Activated CD8-positive, alpha-beta memory T cell treated with anti-CD3 and anti-CD28 coated beads, Interleukin-2, amount 50 U/mL, for 1 hour (primary cell): ENCODE data around the gene RAD50.
"Not testable (repeated sequence)": the region's sequence is repeated elsewhere in the genome, so short reads cannot be mapped to it uniquely, and the experiment has no call there.

ENCODE experiments used
- DNase-seq: peaks from one replicate; pipeline ENCODE4 v3.0.0-alpha.2; 2020; ENCODE audit errors: extremely low read depth

RAD50 gene

GRCh38 chr5:132674671-132675506, 118.1 kb downstream of the RAD50 start:
- no peak for DNase-seq

DNA sequence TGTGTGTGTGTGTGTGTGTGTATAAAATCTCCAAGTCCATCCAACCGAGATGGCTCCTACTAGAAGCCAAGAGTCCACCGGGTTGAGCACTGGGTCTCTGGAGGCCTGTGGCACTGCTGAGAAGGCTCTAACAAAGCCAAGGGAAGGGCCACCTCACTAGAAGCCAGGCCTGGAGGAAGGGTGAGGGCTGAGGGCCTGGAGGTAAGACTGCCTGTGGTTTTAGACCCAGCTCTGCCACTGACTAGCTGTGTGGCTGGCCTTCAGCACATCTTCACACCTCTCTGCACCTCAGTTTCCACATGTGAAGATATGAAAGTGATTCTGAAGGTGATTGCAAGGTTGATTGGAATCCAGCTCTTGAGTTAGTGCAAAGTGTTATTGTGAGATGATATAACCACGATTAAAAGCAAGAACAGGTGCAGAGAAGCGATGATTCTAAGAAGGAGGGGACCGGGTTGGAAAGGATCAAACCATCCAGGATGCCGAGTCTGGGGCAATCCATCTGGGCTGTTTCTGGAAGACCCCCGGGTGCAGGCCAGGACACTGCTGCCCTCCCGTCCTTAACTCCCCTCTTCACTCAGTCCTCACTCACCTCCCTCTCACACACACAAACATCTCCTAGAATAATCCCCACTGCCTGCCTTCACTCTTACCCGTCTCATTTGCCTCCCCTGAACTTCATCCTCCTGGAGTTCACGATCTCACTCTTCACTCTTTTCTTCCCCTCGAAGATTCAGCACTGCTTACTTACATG, 119.3 kb downstream of the RAD50 start:
- no peak for DNase-seq

- DNase-seq: no peak
Observed at GRCh38 chr5:132677191-132677590, 120.4 kb downstream of the RAD50 start.

DNA sequence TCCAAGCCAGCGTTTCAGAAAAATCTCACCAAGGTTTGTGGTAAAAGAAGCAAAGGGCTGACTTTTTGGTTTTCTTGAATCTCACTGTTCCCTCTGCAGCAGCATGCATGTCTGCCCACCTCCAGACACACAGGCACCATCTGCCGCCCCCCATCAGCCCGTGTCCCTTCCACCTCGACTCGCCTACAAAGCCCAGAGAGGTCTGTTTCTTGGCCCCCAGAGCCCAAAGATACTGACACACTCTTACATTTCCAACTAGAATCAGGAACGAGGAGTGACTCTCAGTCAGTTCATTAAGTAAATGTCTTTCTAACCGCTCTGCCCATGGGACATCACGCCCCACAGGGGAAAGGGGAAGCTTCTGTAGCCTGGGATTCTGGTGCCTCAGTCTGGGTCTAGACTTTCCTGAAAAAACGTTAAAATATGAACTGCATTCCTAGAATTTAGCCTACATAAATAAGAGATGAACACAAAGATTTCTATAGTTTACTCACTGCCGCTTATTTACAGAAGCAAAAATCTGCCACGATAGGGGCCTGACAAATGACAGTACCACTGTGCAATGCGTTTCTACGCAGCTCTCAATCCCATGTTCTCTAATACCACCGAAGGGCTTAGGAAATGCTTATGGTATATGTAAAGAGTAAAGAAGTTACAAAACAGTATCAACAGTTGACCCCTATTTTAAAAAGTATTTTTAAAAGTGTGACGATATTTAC, 121.1 kb downstream of the RAD50 start:
- DNase-seq: no peak

- no peak for DNase-seq
Observed at GRCh38 chr5:132678735-132679134, 122.0 kb downstream of the RAD50 start.

DNA sequence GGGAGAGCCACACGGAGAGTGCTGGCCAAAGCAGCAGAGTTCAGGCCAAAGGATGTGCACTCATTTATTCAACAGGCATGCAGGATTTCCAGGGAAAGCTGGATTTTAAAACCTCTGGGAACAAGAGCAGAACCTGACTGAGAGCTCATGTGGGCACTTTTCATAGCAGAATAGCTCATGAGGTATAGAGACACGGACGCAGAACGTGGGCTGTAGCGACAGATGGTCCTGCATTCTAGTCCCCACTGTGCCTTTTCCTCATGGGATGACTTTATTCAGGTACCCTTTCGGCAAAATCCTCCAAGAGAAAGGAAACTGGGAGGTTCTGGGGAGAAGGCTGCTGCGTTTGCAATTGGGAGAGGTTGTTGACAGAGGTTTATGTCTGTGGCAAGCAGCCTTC, 122.4 kb downstream of the RAD50 start:
- DNase-seq: no peak

DNA sequence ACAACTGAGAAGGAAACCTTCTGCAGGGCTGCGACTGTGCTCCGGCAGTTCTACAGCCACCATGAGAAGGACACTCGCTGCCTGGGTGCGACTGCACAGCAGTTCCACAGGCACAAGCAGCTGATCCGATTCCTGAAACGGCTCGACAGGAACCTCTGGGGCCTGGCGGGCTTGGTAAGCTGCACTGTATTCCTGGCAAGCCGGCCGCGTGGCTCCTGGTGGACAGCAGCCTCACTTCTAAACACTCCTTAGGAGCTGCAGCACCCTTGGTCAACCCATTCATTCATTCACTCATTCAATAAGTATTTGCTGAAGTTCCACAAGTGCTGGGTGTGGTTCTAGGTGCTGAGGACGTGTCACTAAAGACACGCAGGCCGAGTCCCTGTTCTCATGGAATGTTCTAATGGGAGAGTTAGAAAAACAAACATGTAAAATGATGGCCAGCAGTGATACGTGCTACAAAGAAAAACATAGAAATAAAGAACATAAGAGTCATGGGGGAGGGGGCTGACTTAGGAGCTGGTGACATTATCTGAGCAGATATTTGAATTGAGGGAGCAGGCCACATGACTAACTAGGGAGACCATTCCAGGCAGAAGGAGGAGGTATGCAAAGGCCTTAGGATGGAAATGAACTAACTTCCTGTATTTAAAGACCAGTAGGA, 123.1 kb downstream of the RAD50 start:
- DNase-seq: no peak

DNA sequence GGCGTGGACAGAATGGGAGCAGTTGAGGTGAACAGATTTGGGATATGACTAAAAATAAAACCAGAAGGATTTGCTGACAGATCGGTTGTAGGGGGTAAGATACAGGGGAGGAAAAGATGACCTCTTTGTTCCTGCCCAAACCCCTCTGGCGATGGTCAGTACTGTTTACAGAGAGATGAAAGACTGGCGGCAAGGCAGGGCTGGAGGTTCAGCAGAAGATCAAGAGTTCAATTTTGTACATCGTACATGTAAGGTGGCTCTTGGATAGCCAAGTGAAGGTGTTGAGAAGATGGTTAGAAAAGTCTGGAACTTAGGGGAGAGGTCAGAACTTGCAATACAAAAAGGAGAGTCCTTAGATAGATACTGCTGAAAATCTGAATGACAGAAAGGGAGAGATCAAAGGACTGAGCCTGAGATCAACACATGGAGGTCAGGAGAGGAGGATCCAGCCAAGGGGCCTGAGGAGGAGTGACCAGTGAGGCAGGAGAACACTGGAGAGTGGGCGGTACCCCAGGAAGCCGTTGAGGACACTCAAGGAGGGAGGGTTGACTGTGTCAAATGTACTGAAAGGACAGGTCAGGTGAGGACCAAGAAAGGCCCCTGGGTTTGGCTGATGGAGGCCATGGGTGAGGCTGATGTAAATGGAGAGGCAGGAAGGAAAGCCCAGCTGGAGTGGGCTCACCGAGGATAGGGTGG, 124.2 kb downstream of the RAD50 start:
- no peak for DNase-seq

- no peak for DNase-seq
Observed at GRCh38 chr5:132681476-132681831, 124.7 kb downstream of the RAD50 start.

DNA sequence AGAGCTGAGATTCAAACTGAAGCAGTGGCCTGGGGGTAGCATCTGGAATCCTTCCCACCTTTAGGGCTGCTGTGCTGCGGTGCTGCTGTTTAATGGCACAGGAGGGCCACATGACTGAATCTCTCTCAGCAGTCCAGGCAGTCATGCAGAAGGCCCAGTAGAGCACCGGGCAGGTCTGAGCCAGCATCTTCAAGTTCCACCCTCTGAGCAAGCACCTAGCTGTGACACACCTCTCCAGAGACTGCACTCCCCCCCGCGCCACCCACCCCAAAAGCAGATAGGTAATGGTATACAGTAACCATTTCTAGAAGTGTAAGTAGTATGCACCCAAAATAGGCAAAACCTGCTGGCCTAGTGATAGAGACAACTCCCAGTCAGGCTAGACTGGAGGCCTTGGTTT, 125.2 kb downstream of the RAD50 start:
- no peak for DNase-seq

- no peak for DNase-seq
Observed at GRCh38 chr5:132684491-132684890, 127.7 kb downstream of the RAD50 start.

- no peak for DNase-seq
Observed at GRCh38 chr5:132684922-132685720, 128.3 kb downstream of the RAD50 start.

DNA sequence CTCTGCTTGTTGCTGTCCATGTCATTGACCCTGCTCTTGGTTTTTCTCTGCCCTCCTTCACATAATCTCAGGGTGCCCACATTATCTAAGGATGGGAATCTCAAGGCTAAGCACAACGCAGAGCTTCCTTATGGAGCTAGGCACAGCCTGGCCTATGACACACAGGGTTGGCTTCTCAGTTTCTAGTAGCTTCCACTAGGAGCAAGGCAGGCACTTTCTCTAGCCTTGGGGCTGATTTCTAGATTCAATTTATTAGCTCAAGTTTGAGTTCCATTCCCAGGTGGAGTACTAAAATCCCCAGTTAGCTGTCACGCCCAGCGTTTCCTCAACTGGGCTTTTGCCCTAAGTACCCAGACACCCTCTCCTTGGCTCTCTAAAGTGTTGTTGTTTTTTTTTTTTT, 129.4 kb downstream of the RAD50 start:
- no peak for DNase-seq

DNA sequence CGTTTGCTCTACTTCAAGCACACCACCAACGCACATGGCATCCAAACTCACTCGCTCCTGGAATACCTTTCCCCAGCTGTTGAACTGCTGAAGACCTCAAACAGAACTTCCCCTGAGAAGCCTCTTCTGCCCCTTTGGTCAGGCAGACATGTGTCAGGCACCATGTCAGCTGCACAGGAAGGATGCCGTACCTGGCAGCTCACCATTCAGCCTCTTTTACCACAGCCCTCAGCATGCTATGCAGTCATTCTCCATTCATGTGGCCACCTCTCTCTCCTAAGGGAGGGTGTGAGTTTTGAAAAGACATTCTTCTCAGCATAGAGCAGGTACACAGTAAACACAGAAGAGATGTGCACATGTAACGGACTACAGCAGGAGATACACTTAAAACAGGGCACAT, 131.2 kb downstream of the RAD50 start:
- no peak for DNase-seq

DNA sequence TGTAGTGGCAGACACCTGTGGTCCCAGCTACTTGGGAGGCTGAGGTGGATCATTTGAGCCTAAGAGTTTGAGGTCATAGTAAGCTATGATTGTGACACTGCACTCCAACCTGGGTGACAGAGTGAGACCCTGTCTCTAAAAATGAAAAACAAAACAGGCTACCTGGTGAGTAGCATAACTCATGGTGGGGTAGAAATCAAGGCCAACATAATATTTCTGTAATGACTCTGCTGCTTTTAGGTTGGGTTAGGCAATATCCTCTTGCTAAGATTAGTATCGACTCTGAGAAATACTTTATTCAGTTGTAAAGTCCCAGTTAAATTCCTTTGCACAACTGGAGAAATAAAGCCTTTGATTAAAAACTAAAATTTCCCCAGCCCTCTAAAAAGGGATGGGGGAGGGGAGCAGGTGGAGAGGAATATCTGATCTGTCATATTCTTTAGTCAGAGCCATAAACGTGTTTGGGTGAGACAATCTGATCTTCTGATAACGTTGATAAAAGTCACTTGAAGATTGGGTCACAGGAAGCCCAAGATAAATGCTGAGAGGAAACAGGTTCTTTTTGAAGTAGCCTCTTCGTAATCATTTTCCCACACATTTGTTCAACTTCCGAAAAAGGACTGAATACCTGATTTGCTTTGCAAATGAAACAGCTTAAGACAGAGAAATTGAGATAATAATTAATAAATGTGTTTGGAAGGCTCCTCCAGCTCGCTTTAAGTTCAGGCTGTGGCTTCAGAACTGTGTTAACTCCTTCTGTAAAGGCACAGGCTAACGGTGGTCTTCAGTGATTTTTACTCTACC, 132.0 kb downstream of the RAD50 start:
- DNase-seq: no peak

DNA sequence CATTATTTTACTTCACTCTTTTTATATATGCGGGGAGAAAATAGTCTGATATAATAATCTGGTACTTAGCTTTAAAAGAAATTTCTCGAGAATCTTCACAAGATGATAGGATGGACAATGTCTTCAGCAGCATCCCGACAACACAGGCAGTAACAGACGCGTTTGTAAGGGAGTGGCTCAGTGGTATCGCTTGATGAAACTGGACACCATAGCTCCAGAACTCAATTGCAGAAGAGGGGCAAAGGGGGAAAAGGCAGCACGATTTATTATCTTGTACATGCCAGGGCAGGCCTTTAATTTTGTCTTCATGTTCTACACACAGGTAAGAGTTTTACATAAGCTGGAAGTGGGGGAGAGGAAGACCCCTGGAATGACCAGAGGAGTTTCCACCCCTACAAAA, 132.7 kb downstream of the RAD50 start:
- DNase-seq: no peak

GRCh38 chr5:132690156-132690555, 133.4 kb downstream of the RAD50 start:
- DNase-seq: no peak

DNA sequence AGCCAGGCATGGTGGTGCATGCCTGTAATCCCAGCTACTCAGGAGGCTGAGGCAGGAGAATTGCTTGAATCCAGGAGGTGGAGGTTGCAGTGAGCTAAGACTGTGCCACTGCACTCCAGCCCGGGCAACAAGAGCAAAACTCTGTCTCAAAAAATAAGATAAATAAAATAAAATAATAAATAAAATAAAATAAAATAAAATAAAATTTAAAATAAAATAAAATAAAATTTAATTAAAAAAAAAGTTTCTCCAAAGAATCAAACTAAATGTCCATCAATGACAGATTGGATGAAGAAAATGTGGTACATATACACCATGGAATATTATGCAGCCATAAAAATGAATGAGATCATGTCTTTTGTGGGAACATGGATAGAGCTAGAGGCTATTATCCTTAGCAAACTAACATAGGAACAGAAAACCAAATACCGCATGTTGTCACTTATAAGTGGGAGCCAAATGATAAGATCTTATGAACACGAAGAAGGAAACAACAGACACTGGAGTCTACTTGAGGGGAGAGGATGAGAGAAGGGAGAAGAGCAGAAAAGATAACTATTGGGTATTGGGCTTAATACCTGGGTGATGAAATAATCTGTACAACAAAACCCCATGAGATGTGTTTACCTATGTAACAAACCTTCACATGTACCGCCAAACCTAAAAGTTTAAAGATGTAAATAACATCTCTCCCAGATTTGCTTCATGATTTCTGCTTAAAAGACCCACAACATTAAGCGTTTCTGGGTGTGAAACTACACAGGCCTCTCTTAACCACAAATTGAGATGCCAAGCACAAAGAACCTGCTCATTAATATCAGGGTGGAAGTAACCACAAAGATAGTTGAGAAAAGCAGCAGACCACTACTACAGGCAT, 135.2 kb downstream of the RAD50 start:
- not testable (repeated sequence) for DNase-seq

DNA sequence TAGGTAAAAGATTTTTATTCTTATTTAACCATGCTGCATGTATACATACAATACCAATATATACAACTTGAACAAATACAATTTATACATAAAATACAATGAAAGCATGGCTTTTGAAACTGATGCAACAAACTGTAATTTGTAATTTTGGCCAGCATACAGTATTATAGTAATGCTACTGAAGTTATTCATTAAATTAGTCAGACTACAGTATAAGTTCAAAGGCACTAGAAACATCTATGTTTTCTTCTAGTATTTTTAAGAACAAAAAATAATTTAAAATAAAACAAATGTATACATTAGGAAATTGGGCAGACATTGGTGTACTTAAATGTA, 135.8 kb downstream of the RAD50 start:
- no peak for DNase-seq
